22Rv1 (cell line): ENCODE data around the gene AREL1.

Experiments used
- ZFX ChIP-seq: fragments of 450-650 bp; IDR thresholded peaks from 2 replicates; pipeline ENCODE4 v1.6.1; 2017; ENCODE audit warnings: antibody characterized with exemption, borderline replicate concordance
- TF ChIP-seq, protein P1 (sequence below): fragments of 450-650 bp; IDR thresholded peaks from 2 replicates; pipeline ENCODE4 v1.5.1; 2017; ENCODE audit warnings: mild to moderate bottlenecking

DNA sequence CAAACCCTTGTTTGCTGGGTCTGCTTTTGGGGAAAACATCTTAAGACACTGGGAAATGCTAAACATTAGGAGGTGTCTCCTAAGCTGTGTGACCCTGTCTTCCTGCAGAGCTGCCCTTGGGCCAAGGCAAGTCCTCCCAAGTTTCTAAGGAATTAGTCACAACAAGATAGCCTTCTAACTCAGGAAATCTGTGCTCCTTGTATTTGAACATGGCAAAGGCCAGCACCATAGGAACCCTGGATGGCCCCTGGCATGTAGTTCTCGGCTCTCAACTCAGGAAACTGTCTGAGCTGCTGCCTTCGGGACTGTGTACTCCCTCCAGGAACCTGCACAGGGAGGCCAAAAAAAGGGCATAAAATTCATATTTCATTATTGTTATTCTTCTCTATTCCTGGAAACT is 63.2 kb downstream of the AREL1 start:
- TF ChIP-seq, protein P1, sequence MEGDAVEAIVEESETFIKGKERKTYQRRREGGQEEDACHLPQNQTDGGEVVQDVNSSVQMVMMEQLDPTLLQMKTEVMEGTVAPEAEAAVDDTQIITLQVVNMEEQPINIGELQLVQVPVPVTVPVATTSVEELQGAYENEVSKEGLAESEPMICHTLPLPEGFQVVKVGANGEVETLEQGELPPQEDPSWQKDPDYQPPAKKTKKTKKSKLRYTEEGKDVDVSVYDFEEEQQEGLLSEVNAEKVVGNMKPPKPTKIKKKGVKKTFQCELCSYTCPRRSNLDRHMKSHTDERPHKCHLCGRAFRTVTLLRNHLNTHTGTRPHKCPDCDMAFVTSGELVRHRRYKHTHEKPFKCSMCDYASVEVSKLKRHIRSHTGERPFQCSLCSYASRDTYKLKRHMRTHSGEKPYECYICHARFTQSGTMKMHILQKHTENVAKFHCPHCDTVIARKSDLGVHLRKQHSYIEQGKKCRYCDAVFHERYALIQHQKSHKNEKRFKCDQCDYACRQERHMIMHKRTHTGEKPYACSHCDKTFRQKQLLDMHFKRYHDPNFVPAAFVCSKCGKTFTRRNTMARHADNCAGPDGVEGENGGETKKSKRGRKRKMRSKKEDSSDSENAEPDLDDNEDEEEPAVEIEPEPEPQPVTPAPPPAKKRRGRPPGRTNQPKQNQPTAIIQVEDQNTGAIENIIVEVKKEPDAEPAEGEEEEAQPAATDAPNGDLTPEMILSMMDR: no peak
- TF ChIP-seq ZFX: no peak
